CD4-positive, alpha-beta T cell (primary cell): ENCODE measurements around the gene SLAMF1. TPM values are rescaled to one million over a fixed set of nuclear protein-coding genes. Genes with fewer than 3 reads are reported as not detected.
A peak's percentile ranks its signal among the peaks of the same experiment; 100 is the strongest.
"Not testable (repeated sequence)": the region's sequence is repeated elsewhere in the genome, so short reads cannot be mapped to it uniquely, and the experiment has no call there.

Experiments used
- ATAC-seq: fragments of 200-7000 bp; cut with Tn5 transposase; one replicate; pipeline ENCODE4 v1.10.0; 2022; ENCODE audit warnings: mild to moderate bottlenecking; ENCODE audit not compliant: poor library complexity
- CTCF ChIA-PET: fragments of 350-600 bp; sonication (Branson Sonifier 250); formaldehyde crosslinking; loops from one replicate; lab custom pipeline; 2021; ENCODE audit warnings: antibody characterized with exemption, inconsistent platforms; lab: Charles Lee
- POLR2A ChIA-PET: fragments of 350-600 bp; sonication (Branson Sonifier 250); formaldehyde crosslinking; loops from one replicate; lab custom pipeline; 2021; ENCODE audit warnings: antibody characterized with exemption, inconsistent platforms; lab: Charles Lee
- DNase-seq, 14 experiments: peaks; one replicate each; pipeline ENCODE4 v3.0.0-alpha.2; 2013 to 2020; ENCODE audit warnings: mixed read lengths in 2 of 14
- H3K27ac ChIP-seq, 2 donors: one replicate each; pipeline versions ENCODE4 v1.5.1 to v1.7.0; 2013; ENCODE audit warnings: low read length in 2 of 2, low read depth in 1 of 2, mild to moderate bottlenecking in 1 of 2
- H3K27me3 ChIP-seq, 2 experiments: 1 replicate in 1 of 2; 2 replicates in 1 of 2; pipeline versions ENCODE4 v1.6.1 to v1.7.0; 2013; ENCODE audit warnings: low read length in 2 of 2, control low read depth in 1 of 2, mild to moderate bottlenecking in 1 of 2, moderate library complexity in 1 of 2; ENCODE audit not compliant: insufficient read depth in 2 of 2, control insufficient read depth in 1 of 2
- H3K36me3 ChIP-seq: one replicate; pipeline ENCODE4 v1.6.1; 2013; ENCODE audit warnings: low read length, control low read depth; ENCODE audit not compliant: insufficient read depth
- H3K4me1 ChIP-seq: one replicate; pipeline ENCODE4 v1.6.1; 2013; ENCODE audit warnings: low read length, control low read depth; ENCODE audit not compliant: insufficient read depth
- H3K4me3 ChIP-seq: one replicate; pipeline ENCODE4 v1.5.1; 2013; ENCODE audit warnings: mild to moderate bottlenecking, low read length, moderate library complexity
- H3K9me3 ChIP-seq, 2 experiments: 1 replicate in 1 of 2; 2 replicates in 1 of 2; pipeline versions ENCODE4 v1.6.1 to v1.7.0; 2013; ENCODE audit warnings: low read length in 2 of 2, mild to moderate bottlenecking in 2 of 2, control low read depth in 1 of 2, moderate library complexity in 1 of 2; ENCODE audit not compliant: control insufficient read depth in 1 of 2, insufficient read depth in 1 of 2
- H3K27ac Mint-ChIP-seq: one replicate; pipeline ENCODE4 v1.8.0; 2020; ENCODE audit warnings: mixed read lengths
- H3K27me3 Mint-ChIP-seq: one replicate; pipeline ENCODE4 v1.8.0; 2021; ENCODE audit warnings: mixed read lengths
- H3K36me3 Mint-ChIP-seq: one replicate; pipeline ENCODE4 v1.8.0; 2021; ENCODE audit warnings: low read depth, mixed read lengths
- H3K4me1 Mint-ChIP-seq: one replicate; pipeline ENCODE4 v1.8.0; 2021; ENCODE audit warnings: low read depth, mixed read lengths
- H3K4me3 Mint-ChIP-seq: one replicate; pipeline ENCODE4 v1.8.0; 2020; ENCODE audit warnings: mild to moderate bottlenecking, mixed read lengths
- H3K9me3 Mint-ChIP-seq: one replicate; pipeline ENCODE4 v1.8.0; 2020; ENCODE audit warnings: mixed read lengths
- intact Hi-C, 2 experiments: fragments of 100-400 bp; cut with DNase I in 1 of 2; cut with micrococcal nuclease in 1 of 2; formaldehyde crosslinking; loops; one replicate each; pipeline versions ENCODE4 v1.15.1 to v1.9.0; 2023 to 2025; cut with DNase I, micrococcal nuclease
- total RNA-seq, 174 experiments: library from RNA in 2 of 174; stranded (reverse) in 2 of 174; gene quantifications; one replicate each; pipeline ENCODE4 v1.2.3 and lab custom pipeline; 2021 to 2026
- TF ChIP-seq, protein P1 (sequence below): fragments of 200-600 bp; IDR thresholded peaks from one replicate; pipeline ENCODE4 v1.8.0; 2022; ENCODE audit warnings: antibody characterized with exemption, mild to moderate bottlenecking

SLAMF1 gene
- total RNA-seq, 2 experiments from 2014 or later: 39.4 to 39.8 TPM

- Mint-ChIP-seq H3K27ac (peak overlapping the region; percentile 93), H3K27me3 (no peaks in the 10 kb centered on the region), H3K4me1 (peaks cover 82% of the 10 kb centered on the region), H3K4me3 (no peak overlapping the region), H3K9me3 (no peaks in the 10 kb centered on the region), H3K36me3 (no peaks in the 10 kb centered on the region)
- no peaks in the 10 kb centered on the region for H3K9me3 ChIP-seq
- ATAC-seq: no peak
- no peak overlapping the region for H3K4me3 ChIP-seq
- POLR2A ChIA-PET: no interaction called here
- TF ChIP-seq, protein P1, sequence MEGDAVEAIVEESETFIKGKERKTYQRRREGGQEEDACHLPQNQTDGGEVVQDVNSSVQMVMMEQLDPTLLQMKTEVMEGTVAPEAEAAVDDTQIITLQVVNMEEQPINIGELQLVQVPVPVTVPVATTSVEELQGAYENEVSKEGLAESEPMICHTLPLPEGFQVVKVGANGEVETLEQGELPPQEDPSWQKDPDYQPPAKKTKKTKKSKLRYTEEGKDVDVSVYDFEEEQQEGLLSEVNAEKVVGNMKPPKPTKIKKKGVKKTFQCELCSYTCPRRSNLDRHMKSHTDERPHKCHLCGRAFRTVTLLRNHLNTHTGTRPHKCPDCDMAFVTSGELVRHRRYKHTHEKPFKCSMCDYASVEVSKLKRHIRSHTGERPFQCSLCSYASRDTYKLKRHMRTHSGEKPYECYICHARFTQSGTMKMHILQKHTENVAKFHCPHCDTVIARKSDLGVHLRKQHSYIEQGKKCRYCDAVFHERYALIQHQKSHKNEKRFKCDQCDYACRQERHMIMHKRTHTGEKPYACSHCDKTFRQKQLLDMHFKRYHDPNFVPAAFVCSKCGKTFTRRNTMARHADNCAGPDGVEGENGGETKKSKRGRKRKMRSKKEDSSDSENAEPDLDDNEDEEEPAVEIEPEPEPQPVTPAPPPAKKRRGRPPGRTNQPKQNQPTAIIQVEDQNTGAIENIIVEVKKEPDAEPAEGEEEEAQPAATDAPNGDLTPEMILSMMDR: no peak
- DNase-seq: no peak
- H3K27me3 ChIP-seq: no peaks in the 10 kb centered on the region
- intact Hi-C loops: no loop called here
- CTCF ChIA-PET: no interaction called here
- peaks cover 43% of the 10 kb centered on the region for H3K4me1 ChIP-seq
- H3K27ac ChIP-seq: no peak overlapping the region
- no peaks in the 10 kb centered on the region for H3K36me3 ChIP-seq
Measured at GRCh38 chr1:160652924-160653619, 6.2 kb upstream of the SLAMF1 start.

- intact Hi-C loops, ATAC-seq, CTCF ChIA-PET, H3K27ac ChIP-seq, H3K4me3 ChIP-seq, H3K27me3 Mint-ChIP-seq, H3K36me3 ChIP-seq, H3K27me3 ChIP-seq, H3K36me3 Mint-ChIP-seq, H3K9me3 Mint-ChIP-seq, H3K9me3 ChIP-seq: not testable (repeated sequence)
- peak in 2 of 14 experiments; percentile 24 to 32 for DNase-seq
- H3K4me3 Mint-ChIP-seq: peak overlapping the region; percentile 36
- peaks cover 43% of the 10 kb centered on the region for H3K4me1 ChIP-seq
- peak overlapping the region; percentile 93 for H3K27ac Mint-ChIP-seq
- POLR2A ChIA-PET: interaction anchor here (0.6 to 1.9 kb wide), 5 partner anchors 12 to 1276 kb away, joined by 3 to 13 read pairs (median 4); no protein-coding TSS in a partner anchor
- peaks cover 82% of the 10 kb centered on the region for H3K4me1 Mint-ChIP-seq
Measured at GRCh38 chr1:160652065-160652641, 5.3 kb upstream of the SLAMF1 start.

DNA sequence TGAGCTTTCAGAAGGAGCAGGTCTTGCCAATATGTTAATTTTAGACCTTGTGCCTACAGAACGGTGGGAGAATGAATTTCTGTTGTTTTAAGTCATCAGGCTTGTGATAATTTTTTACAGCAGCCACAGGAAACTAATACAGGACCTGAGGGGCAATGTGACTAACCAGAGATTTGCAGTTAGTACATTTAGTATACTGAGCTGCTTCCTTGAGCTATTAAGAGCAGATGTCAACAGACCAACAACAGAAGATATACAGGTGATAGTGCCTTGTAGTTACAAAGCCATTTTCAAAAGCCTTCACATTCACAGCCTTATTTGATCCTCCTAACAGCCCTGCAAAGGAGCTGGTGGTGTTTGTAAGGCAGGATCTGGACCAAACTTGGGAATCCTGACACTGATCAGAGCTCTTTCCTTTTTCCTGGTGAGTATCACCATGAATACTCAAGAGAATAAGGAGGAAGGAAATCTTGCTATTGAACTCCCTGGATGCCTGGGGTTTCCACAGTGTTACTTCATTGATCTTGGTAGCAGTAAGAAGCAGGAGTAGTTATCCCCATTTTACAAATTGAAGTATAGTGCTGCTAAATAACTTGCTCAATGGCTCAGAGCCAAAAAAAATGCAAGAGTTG, 4.7 kb upstream of the SLAMF1 start:
- no peak overlapping the region for H3K27ac ChIP-seq
- peaks cover 7% of the 10 kb centered on the region for H3K36me3 Mint-ChIP-seq
- no peaks in the 10 kb centered on the region for H3K36me3 ChIP-seq
- intact Hi-C loops: loop anchor here in 1 of 2 experiments (2.0 kb wide), 1 partner anchor 21 kb away; no protein-coding TSS in a partner anchor
- H3K4me3 Mint-ChIP-seq: peak overlapping the region; percentile 36
- H3K9me3 Mint-ChIP-seq: no peaks in the 10 kb centered on the region
- no peaks in the 10 kb centered on the region for H3K9me3 ChIP-seq
- peaks cover 79% of the 10 kb centered on the region for H3K4me1 Mint-ChIP-seq
- CTCF ChIA-PET: interaction anchor here (0.8 to 2.4 kb wide), 3 partner anchors 9 to 33 kb away, joined by 4 to 8 read pairs (median 5); no protein-coding TSS in a partner anchor
- DNase-seq (no peak), ATAC-seq (no peak)
- no peaks in the 10 kb centered on the region for H3K27me3 ChIP-seq
- H3K27ac Mint-ChIP-seq: peak overlapping the region; percentile 93
- H3K27me3 Mint-ChIP-seq: no peaks in the 10 kb centered on the region
- TF ChIP-seq, protein P1: no peak
- POLR2A ChIA-PET: interaction anchor here (0.6 to 1.9 kb wide), 8 partner anchors 11 to 1277 kb away, joined by 3 to 13 read pairs (median 4); no protein-coding TSS in a partner anchor
- H3K4me3 ChIP-seq: no peak overlapping the region
- peaks cover 43% of the 10 kb centered on the region for H3K4me1 ChIP-seq
